HUES6 (cell line): ENCODE data around the gene OR52N1.

Experiments
- H3K27ac ChIP-seq: 2 replicates; pipeline ENCODE4 v1.7.0; 2013; ENCODE audit warnings: low read depth, mild to moderate bottlenecking, low read length, inconsistent platforms
- H3K27me3 ChIP-seq: 2 replicates; pipeline ENCODE4 v1.6.1; 2013; ENCODE audit warnings: low read length; ENCODE audit not compliant: control insufficient read depth, insufficient read depth
- H3K36me3 ChIP-seq: 2 replicates; pipeline ENCODE4 v1.6.1; 2013; ENCODE audit warnings: low read length; ENCODE audit not compliant: control insufficient read depth, insufficient read depth
- H3K4me1 ChIP-seq: 2 replicates; pipeline ENCODE4 v1.6.1; 2013; ENCODE audit warnings: low read length; ENCODE audit not compliant: control insufficient read depth, insufficient read depth
- H3K4me3 ChIP-seq: 2 replicates; pipeline ENCODE4 v1.5.1; 2013; ENCODE audit warnings: low read depth, low read length
- H3K9ac ChIP-seq: one replicate; pipeline ENCODE4 v1.6.1; 2013; ENCODE audit warnings: mild to moderate bottlenecking, low read length
- H3K9me3 ChIP-seq: 2 replicates; pipeline ENCODE4 v1.6.1; 2013; ENCODE audit warnings: low read depth, low read length; ENCODE audit not compliant: control insufficient read depth, insufficient read depth

Gene OR52N1

DNA sequence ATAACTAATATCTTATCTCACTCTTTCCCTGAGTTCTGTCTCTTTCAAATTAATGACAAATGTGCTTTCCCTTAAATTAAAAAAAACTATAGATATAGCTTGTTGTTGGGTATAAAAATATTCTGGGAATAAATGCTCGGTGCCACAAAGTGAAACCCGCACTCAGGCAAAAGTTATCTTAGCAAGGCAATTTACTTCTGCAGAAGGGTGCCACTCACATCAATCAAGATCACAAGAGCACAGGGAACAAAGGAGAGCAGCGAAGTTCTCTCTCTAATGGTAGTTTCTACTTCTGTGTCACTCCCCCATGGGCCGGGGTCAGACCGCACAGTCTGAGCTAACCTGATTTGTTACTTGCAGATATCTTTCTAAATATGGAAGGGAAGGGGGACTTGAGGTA, 12.9 kb upstream of the OR52N1 start:
- Histone ChIP-seq H3K27ac (no peak overlapping the region), H3K27me3 (no peaks in the 10 kb centered on the region), H3K4me1 (no peaks in the 10 kb centered on the region), H3K9me3 (peaks cover 10% of the 10 kb centered on the region; the same call in 1 of the 2 replicates), H3K4me3 (no peak overlapping the region), H3K9ac (no peak overlapping the region), H3K36me3 (no peaks in the 10 kb centered on the region)

DNA sequence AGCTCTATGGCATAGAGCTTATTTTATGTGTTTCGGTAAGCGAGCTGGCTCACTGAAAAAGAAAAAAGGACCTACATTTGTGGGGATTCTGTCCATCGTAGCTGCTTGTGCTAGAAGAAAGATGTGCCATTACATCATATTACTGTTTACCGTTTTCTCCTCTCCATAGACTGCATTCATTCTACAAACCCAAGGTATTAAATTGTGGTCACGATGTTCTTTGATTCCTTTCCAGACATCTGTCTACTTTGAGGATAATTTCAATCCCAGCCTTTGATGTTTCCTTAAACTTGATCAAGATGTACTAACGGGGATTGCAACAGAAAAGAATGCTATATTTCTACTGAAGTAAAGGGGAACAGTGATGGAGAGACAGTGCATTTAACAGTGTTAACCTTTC, 5.5 kb upstream of the OR52N1 start:
- H3K36me3 ChIP-seq: no peaks in the 10 kb centered on the region
- no peaks in the 10 kb centered on the region for H3K4me1 ChIP-seq
- H3K27me3 ChIP-seq: no peaks in the 10 kb centered on the region
- H3K27ac ChIP-seq: no peak overlapping the region
- no peak overlapping the region for H3K4me3 ChIP-seq
- H3K9me3 ChIP-seq: no peaks in the 10 kb centered on the region
- no peak overlapping the region for H3K9ac ChIP-seq

DNA sequence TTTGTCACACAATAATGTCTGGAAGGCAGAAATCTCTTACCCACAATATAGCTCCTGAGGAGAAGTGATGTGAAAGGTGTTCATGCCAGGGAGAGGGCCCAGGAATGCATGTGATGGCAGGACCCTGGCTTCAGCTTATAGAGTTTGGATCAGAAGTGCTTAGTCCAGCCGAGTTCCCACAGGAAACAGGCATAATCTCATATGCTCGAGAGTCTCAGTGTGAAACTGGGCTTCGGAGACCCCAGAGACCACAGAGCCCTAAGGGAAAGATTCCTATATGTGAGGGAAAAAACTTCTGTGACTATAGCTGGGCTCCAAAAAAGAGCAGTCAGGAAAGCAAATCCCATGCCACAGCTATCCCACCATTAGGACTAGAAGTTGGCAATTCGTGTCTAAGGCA, 7.8 kb downstream of the OR52N1 start, which contains the start of gene OR52N5:
Gene OR52N5, minus strand, starts transcription at position 101 of the 400 bp plus-strand sequence. CDS start 4,721 bp downstream, outside the sequence.
- no peaks in the 10 kb centered on the region for H3K27me3 ChIP-seq
- no peak within 1 kb of the TSS for H3K27ac ChIP-seq
- no peaks in the 10 kb centered on the region for H3K9me3 ChIP-seq
- no peaks in the 10 kb centered on the region for H3K4me1 ChIP-seq
- no peaks in the 10 kb centered on the region for H3K36me3 ChIP-seq
- no peak within 1 kb of the TSS for H3K9ac ChIP-seq
- no peak within 1 kb of the TSS for H3K4me3 ChIP-seq

DNA sequence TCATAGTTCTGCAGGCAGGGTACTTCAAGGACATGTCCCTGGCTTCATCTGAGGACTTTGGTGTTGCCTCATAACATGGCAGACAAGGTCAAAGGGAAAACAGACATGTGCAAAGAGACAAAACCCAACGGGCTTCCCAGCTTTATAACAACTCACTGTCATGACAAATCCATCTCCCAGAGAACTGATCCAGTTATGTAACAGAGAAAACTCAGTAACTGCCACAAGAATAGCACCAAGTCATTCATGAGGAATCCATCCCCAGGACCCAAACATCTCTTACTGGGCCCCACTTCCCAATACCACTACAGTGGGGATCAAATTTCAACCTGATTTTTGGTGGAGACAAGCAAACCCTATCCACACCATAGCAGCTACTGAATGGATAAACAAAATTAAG, 24.0 kb downstream of the OR52N1 start:
- Histone ChIP-seq H3K27ac (no peak overlapping the region), H3K36me3 (no peaks in the 10 kb centered on the region), H3K9ac (no peak overlapping the region), H3K9me3 (no peaks in the 10 kb centered on the region), H3K4me1 (no peaks in the 10 kb centered on the region), H3K27me3 (no peaks in the 10 kb centered on the region), H3K4me3 (no peak overlapping the region)

DNA sequence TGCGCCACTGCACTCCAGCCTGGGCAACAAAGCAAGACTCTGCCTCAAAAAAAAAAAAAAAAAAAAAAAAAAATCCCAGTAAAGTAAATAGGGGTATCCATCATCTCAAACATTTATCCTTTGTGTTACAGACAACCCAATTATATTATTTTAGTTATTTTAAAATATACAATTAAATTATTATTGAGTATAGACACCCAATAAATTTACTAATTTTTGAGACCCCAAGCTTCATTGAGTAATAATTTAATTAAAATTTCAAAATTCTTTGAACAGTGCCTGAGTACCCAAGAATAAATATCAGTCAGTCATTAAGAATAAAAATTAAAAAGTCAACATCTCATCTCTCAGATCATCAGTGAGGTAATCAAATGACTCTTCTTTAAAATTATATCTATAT, 37.1 kb downstream of the OR52N1 start, which contains the start of gene OR52N4:
Gene OR52N4, plus strand, starts transcription at position 301 of the 400 bp plus-strand sequence. CDS start 498 bp downstream, outside the sequence.
- H3K36me3 ChIP-seq: no peaks in the 10 kb centered on the region
- no peaks in the 10 kb centered on the region for H3K27me3 ChIP-seq
- H3K9me3 ChIP-seq: no peaks in the 10 kb centered on the region
- H3K4me1 ChIP-seq: no peaks in the 10 kb centered on the region
- no peak within 1 kb of the TSS for H3K27ac ChIP-seq
- H3K4me3 ChIP-seq: no peak within 1 kb of the TSS
- no peak within 1 kb of the TSS for H3K9ac ChIP-seq

DNA sequence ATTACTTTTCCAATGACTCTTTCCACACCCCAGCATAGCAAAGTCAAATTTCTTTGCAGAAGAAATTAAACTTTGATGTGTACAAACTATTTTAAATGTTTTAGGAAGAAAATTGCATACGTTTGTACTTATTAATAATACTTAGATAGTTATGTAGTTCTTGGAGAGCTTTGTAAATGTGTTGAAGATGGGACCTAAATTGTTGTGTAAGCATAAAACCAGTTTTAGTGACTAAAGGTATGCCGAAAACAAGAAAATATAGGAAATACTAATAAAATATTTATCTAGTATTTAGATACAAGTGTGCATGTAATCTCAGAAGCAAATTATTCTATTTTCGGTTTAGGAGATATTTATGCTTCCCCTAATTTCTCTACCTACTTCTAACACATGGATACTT, 41.2 kb downstream of the OR52N1 start:
- no peaks in the 10 kb centered on the region for H3K9me3 ChIP-seq
- no peak overlapping the region for H3K4me3 ChIP-seq
- H3K27ac ChIP-seq: no peak overlapping the region
- H3K9ac ChIP-seq: no peak overlapping the region
- H3K4me1 ChIP-seq: no peaks in the 10 kb centered on the region
- no peaks in the 10 kb centered on the region for H3K27me3 ChIP-seq
- no peaks in the 10 kb centered on the region for H3K36me3 ChIP-seq

DNA sequence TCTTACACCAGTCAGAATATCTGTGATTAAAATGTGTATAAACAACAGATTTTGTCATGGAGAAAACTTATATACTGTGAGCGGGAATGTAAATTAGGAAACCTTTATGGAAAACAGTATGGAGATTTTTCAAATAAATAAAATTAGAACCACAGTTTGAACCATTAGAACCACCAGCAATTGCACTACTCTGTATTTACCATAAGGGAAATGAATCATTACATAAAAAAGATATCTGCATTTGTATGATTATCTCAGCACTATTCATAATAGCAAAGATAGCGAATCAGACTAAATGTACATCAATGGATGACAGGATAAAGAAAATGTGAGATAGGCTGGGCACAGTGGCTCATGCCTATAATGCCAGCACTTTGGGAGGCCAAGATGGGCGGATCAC, 44.5 kb downstream of the OR52N1 start:
- Histone ChIP-seq H3K27ac (no peak overlapping the region), H3K27me3 (no peaks in the 10 kb centered on the region), H3K4me3 (no peak overlapping the region), H3K9me3 (no peaks in the 10 kb centered on the region), H3K36me3 (no peaks in the 10 kb centered on the region), H3K9ac (no peak overlapping the region), H3K4me1 (no peaks in the 10 kb centered on the region)

DNA sequence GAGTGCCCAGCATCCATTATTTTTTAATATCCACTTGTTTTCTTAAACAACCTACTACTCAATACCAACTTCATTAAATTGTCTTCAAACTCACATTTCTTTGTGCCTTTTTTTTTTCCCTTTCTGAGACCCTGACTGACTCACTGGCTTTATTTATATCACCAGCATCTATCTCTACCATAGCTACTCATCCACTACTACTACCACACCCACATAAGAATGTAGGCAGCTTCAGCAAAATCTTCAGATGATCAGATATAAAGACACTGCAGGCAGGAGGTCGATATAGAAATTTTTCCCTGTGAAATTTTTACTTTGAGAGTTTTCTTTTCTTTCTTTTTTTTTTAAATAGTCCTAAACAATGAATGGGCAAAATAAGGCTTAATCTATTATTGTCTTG, 52.6 kb downstream of the OR52N1 start:
- no peak overlapping the region for H3K9ac ChIP-seq
- H3K4me3 ChIP-seq: no peak overlapping the region
- no peaks in the 10 kb centered on the region for H3K27me3 ChIP-seq
- H3K4me1 ChIP-seq: no peaks in the 10 kb centered on the region
- no peak overlapping the region for H3K27ac ChIP-seq
- H3K9me3 ChIP-seq: no peaks in the 10 kb centered on the region
- no peaks in the 10 kb centered on the region for H3K36me3 ChIP-seq

DNA sequence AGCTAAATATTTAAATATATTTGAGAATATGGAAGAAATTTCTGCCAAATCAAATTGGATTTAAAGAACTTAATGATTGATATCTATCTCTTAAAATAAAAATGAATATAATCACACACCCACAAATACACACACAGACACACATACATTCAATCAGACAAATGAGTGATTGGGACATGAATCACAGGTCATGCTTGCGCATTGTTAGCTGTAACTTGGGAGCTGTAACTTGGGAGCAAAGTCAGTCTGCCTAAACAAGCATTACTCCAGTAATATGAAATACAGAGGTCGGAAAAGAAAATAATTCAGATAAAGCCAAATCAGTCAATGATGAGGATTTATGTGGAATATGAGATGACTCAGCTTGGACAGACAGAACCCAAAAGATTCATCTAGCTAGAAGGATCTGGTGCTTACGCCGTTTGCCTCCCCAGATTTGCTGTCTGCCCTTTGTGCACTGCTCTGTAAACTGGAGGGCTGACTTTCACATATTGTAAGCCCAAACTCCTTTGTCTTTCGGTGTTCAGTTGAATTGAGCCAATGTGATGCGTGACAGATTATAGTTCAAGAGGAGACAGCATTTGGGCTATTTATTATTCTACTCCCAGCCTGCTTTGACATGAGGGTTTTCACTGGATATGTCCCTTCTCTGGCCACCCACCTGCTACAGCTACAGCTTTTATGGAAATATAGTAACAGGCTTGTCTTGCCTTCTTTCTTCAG, 53.2 kb downstream of the OR52N1 start:
- no peaks in the 10 kb centered on the region for H3K9me3 ChIP-seq
- no peaks in the 10 kb centered on the region for H3K36me3 ChIP-seq
- no peak overlapping the region for H3K9ac ChIP-seq
- H3K4me1 ChIP-seq: no peaks in the 10 kb centered on the region
- H3K27ac ChIP-seq: no peak overlapping the region
- no peak overlapping the region for H3K4me3 ChIP-seq
- no peaks in the 10 kb centered on the region for H3K27me3 ChIP-seq

DNA sequence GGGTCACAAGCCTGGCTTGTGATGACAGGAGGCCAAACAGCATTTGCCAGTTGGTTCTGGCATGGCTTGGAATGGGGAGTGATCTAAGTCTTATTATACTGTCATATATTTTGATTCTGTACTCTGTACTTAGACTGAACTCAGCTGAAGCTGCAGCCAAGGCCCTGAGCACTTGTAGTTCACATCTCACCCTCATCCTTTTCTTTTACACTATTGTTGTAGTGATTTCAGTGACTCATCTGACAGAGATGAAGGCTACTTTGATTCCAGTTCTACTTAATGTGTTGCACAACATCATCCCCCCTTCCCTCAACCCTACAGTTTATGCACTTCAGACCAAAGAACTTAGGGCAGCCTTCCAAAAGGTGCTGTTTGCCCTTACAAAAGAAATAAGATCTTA, 54.0 kb downstream of the OR52N1 start:
- H3K9me3 ChIP-seq: no peaks in the 10 kb centered on the region
- no peak overlapping the region for H3K4me3 ChIP-seq
- no peak overlapping the region for H3K27ac ChIP-seq
- H3K9ac ChIP-seq: no peak overlapping the region
- no peaks in the 10 kb centered on the region for H3K4me1 ChIP-seq
- no peaks in the 10 kb centered on the region for H3K36me3 ChIP-seq
- no peaks in the 10 kb centered on the region for H3K27me3 ChIP-seq
